ENCODE measurements around the gene MPZL2. TPM values are rescaled to one million over a fixed set of nuclear protein-coding genes. Genes with fewer than 3 reads are reported as not detected.

MPZL2 gene
- total and polyA plus RNA-seq, 10 of the 15 experiments (the other 5 are each of a cell fraction or from before 2014, with no cell fraction given) = 0.81 to 4.8 (median 3.1) TPM

DNA sequence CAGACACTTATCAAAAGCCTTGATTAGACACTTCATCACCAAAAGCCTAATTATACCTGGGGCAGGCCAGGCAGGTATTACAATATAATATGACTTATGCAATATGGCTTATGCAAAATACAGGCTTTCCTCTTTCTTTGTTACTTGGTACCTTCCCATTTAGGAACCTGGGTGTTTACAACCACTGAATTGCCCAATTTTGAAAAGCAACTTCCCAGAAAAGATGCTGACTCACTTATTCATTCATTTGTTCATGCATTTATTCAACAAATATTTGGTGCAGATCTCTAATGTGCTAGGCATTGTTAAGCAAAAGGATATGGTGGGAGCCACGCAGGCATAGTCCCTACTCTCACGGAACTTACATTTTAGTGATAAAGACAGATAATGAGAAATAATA lies 25.7 kb downstream of the MPZL2 start:
- Histone ChIP-seq H4K20me1 (ENCODE audit: control insufficient read depth, insufficient read depth) (no peaks in the 10 kb centered on the region), H3K4me1 (ENCODE audit: control insufficient read depth, insufficient read depth, low read length) (peaks cover 12% of the 10 kb centered on the region), H3K27me3 (replicated peaks in 1 of 2; ENCODE audit: control insufficient read depth in 2 of 2, insufficient read depth in 2 of 2, low read length in 1 of 2) (no peaks in the 10 kb centered on the region), H3K4me3 (no peak overlapping the region), H3K9me3 (replicated peaks; ENCODE audit: control insufficient read depth, insufficient read depth, low read length) (no peaks in the 10 kb centered on the region), H3K4me2 (ENCODE audit: control insufficient read depth, insufficient read depth) (no peak overlapping the region), H3K9ac (ENCODE audit: control insufficient read depth, insufficient read depth, low read length) (no peak overlapping the region), H3K27ac (ENCODE audit: control insufficient read depth, insufficient read depth) (no peak overlapping the region), H3K36me3 (ENCODE audit: control insufficient read depth in 2 of 2, insufficient read depth in 2 of 2, low read length in 1 of 2) (no peaks in the 10 kb centered on the region), H2AFZ (ENCODE audit: control insufficient read depth, low read depth, low read length) (no peak overlapping the region), H3K79me2 (ENCODE audit: control insufficient read depth, insufficient read depth, low read length) (no peaks in the 10 kb centered on the region)
- SMC1A ChIA-PET (ENCODE audit: uncharacterized antibody, unreplicated experiment) = interaction anchor here (1.8 to 4.8 kb wide), 2 partner anchors 23 to 40 kb away, joined by 10 to 54 read pairs; no protein-coding TSS in a partner anchor
- ATAC-seq = no peak
- CTCF ChIA-PET = interaction anchor here (1.5 to 2.3 kb wide), 2 partner anchors 12 to 24 kb away, joined by 5 to 15 read pairs; no protein-coding TSS in a partner anchor
- no peak for FAIRE-seq
- RAD21 ChIA-PET (ENCODE audit: unreplicated experiment) = no interaction called here
- POLR2A ChIA-PET = interaction anchor here (1.4 kb wide), 1 partner anchor 29 kb away, joined by 4 read pairs; no protein-coding TSS in a partner anchor
- no TSS peak for BruUV-seq (replicated peaks)
- TF ChIP-seq ZNF24 (IDR thresholded peaks at IDR 0.05) (0 out of 2 replicates have a peak, but pooled peaks have one; percentile 36), KDM1A (IDR thresholded peaks at IDR 0.05; ENCODE audit: borderline replicate concordance) (no peak)
- TF ChIP-seq, protein P1, sequence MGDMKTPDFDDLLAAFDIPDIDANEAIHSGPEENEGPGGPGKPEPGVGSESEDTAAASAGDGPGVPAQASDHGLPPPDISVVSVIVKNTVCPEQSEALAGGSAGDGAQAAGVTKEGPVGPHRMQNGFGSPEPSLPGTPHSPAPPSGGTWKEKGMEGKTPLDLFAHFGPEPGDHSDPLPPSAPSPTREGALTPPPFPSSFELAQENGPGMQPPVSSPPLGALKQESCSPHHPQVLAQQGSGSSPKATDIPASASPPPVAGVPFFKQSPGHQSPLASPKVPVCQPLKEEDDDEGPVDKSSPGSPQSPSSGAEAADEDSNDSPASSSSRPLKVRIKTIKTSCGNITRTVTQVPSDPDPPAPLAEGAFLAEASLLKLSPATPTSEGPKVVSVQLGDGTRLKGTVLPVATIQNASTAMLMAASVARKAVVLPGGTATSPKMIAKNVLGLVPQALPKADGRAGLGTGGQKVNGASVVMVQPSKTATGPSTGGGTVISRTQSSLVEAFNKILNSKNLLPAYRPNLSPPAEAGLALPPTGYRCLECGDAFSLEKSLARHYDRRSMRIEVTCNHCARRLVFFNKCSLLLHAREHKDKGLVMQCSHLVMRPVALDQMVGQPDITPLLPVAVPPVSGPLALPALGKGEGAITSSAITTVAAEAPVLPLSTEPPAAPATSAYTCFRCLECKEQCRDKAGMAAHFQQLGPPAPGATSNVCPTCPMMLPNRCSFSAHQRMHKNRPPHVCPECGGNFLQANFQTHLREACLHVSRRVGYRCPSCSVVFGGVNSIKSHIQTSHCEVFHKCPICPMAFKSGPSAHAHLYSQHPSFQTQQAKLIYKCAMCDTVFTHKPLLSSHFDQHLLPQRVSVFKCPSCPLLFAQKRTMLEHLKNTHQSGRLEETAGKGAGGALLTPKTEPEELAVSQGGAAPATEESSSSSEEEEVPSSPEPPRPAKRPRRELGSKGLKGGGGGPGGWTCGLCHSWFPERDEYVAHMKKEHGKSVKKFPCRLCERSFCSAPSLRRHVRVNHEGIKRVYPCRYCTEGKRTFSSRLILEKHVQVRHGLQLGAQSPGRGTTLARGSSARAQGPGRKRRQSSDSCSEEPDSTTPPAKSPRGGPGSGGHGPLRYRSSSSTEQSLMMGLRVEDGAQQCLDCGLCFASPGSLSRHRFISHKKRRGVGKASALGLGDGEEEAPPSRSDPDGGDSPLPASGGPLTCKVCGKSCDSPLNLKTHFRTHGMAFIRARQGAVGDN (IDR thresholded peaks at IDR 0.05) = no peak
- in situ Hi-C loops (cut with MboI) = no loop called here
- DNase-seq (ENCODE audit: low read depth, low spot score) = no peak
- WGBS (ENCODE audit: insufficient coverage, insufficient replicate concordance, low lambda C conversion rate, missing lambda C conversion rate) = 66% methylated on average over 2 of the region's 2 CpGs
- intact Hi-C loops (cut with micrococcal nuclease; ENCODE audit: unreplicated experiment) = no loop called here

Measured in GM12878 (cell line).